ENCODE measurements around the gene UPK1B.

GRCh38 chr3:119235151-119235550 is 61.8 kb downstream of the UPK1B start:
- TF ChIP-seq SP1 (IDR thresholded peaks at IDR 0.05) = no peak
- no peak for TF ChIP-seq FOXM1 (IDR thresholded peaks at IDR 0.05; ENCODE audit: borderline replicate concordance)
